MM.1S (cell line): ENCODE results near the gene PHLDA1.

ENCODE experiments used
- DNase-seq: peaks from one replicate; pipeline ENCODE4 v3.0.0-alpha.2; 2015
- H2AFZ ChIP-seq: fragments of 300-600 bp; sonication (generic); 2 replicates; pipeline ENCODE4 v1.6.0; 2016; ENCODE audit warnings: antibody characterized with exemption, low read length
- H3F3A ChIP-seq: fragments of 300-600 bp; sonication (generic); 2 replicates; pipeline ENCODE4 v1.6.1; 2016; ENCODE audit warnings: mild to moderate bottlenecking, antibody characterized with exemption, low read length, moderate library complexity, mixed read lengths; ENCODE audit not compliant: insufficient read depth
- H3K27ac ChIP-seq: fragments of 300-600 bp; sonication (generic); 2 replicates; pipeline ENCODE4 v1.5.1; 2016; ENCODE audit warnings: mild to moderate bottlenecking, low read length
- H3K27me3 ChIP-seq: fragments of 300-600 bp; sonication (generic); replicated peaks from 2 replicates; pipeline ENCODE4 v1.6.0; 2016; ENCODE audit warnings: low read length; ENCODE audit not compliant: insufficient read depth
- H3K36me3 ChIP-seq: fragments of 300-600 bp; sonication (generic); replicated peaks from 2 replicates; pipeline ENCODE4 v1.6.1; 2016; ENCODE audit warnings: mild to moderate bottlenecking, low read length, mixed read lengths; ENCODE audit not compliant: insufficient read depth
- H3K4me1 ChIP-seq: fragments of 300-600 bp; sonication (generic); 2 replicates; pipeline ENCODE4 v1.6.1; 2016; ENCODE audit warnings: low read length, mixed read lengths
- H3K4me2 ChIP-seq: fragments of 300-600 bp; sonication (generic); 2 replicates; pipeline ENCODE4 v1.6.0; 2016; ENCODE audit warnings: low read depth, low read length
- H3K4me3 ChIP-seq: fragments of 300-600 bp; sonication (generic); 2 replicates; pipeline ENCODE4 v1.5.1; 2016; ENCODE audit warnings: low read length, mixed read lengths
- H3K79me2 ChIP-seq: fragments of 300-600 bp; sonication (generic); 2 replicates; pipeline ENCODE4 v1.6.1; 2016; ENCODE audit warnings: mixed run types, low read length, mixed read lengths
- H3K9ac ChIP-seq: fragments of 300-600 bp; sonication (generic); 2 replicates; pipeline ENCODE4 v1.6.1; 2016; ENCODE audit warnings: low read length, mixed read lengths
- H3K9me2 ChIP-seq: fragments of 300-600 bp; sonication (generic); replicated peaks from 2 replicates; pipeline ENCODE4 v1.6.1; 2016; ENCODE audit warnings: mild to moderate bottlenecking, low read length, mixed read lengths; ENCODE audit not compliant: insufficient read depth
- H3K9me3 ChIP-seq: fragments of 300-600 bp; sonication (generic); replicated peaks from 2 replicates; pipeline ENCODE4 v1.6.1; 2016; ENCODE audit warnings: mild to moderate bottlenecking, low read length, mixed read lengths; ENCODE audit not compliant: insufficient read depth
- H4K20me1 ChIP-seq: fragments of 300-600 bp; sonication (generic); 2 replicates; pipeline ENCODE4 v1.6.1; 2016; ENCODE audit warnings: mild to moderate bottlenecking, low read length, moderate library complexity, mixed read lengths; ENCODE audit not compliant: insufficient read depth
- CTCF ChIP-seq: fragments of 300-600 bp; sonication (generic); IDR thresholded peaks from 2 replicates; pipeline ENCODE4 v1.5.1; 2016; ENCODE audit warnings: antibody characterized with exemption, low read length, mixed read lengths
- EZH2 ChIP-seq: fragments of 300-600 bp; sonication (generic); optimal IDR thresholded peaks from 2 replicates; pipeline ENCODE3; 2017; ENCODE audit warnings: low read depth, mild to moderate bottlenecking, antibody characterized with exemption, low read length, mixed read lengths
- EZH2phosphoT487 ChIP-seq: fragments of 300-600 bp; sonication (generic); IDR thresholded peaks from 2 replicates; pipeline ENCODE4 v1.6.1; 2018; ENCODE audit warnings: antibody characterized with exemption, low read length

Gene PHLDA1

GRCh38 chr12:76014007-76014406 is 17.6 kb downstream of the PHLDA1 start:
- Histone ChIP-seq H3K9me2 (no peaks in the 10 kb centered on the region), H3K4me1 (no peaks in the 10 kb centered on the region), H3K79me2 (no peaks in the 10 kb centered on the region), H3K9ac (no peak overlapping the region), H4K20me1 (no peaks in the 10 kb centered on the region), H3K27ac (no peak overlapping the region), H3K9me3 (no peaks in the 10 kb centered on the region), H3K4me3 (no peak overlapping the region), H3F3A (no peaks in the 10 kb centered on the region), H3K36me3 (no peaks in the 10 kb centered on the region), H3K27me3 (no peaks in the 10 kb centered on the region), H3K4me2 (no peak overlapping the region), H2AFZ (no peak overlapping the region)
- no peak for TF ChIP-seq CTCF
- TF ChIP-seq EZH2: no peak
- no peak for TF ChIP-seq EZH2phosphoT487
- DNase-seq: no peak

DNA sequence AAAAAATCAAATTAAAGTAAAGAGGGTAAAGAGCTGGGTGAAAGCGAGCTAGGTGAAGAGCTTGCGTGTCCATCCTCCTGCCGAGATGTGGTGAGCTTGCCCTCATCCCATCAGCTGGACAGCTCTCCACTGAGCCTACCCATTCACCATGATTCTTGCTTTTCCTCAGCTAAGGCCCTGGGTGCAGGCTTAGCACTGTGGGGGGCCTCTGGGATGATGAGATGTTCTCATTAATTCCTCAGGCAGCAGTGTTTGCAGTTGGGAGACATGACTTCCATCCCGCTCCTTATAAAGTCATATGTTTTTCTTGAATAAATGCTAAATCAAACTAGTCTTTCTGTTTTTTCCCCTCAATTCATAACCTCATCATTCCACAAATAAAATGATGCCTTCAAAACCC is 18.0 kb downstream of the PHLDA1 start:
- H3K36me3 ChIP-seq: no peaks in the 10 kb centered on the region
- H2AFZ ChIP-seq: no peak overlapping the region
- H3K27me3 ChIP-seq: no peaks in the 10 kb centered on the region
- H3K27ac ChIP-seq: no peak overlapping the region
- H3K4me1 ChIP-seq: no peaks in the 10 kb centered on the region
- no peak overlapping the region for H3K4me2 ChIP-seq
- no peaks in the 10 kb centered on the region for H3F3A ChIP-seq
- TF ChIP-seq EZH2phosphoT487: no peak
- no peak for TF ChIP-seq CTCF
- no peak for TF ChIP-seq EZH2
- no peak overlapping the region for H3K9ac ChIP-seq
- no peaks in the 10 kb centered on the region for H3K79me2 ChIP-seq
- no peak overlapping the region for H3K4me3 ChIP-seq
- no peaks in the 10 kb centered on the region for H3K9me3 ChIP-seq
- no peak for DNase-seq
- H4K20me1 ChIP-seq: no peaks in the 10 kb centered on the region
- no peaks in the 10 kb centered on the region for H3K9me2 ChIP-seq

DNA sequence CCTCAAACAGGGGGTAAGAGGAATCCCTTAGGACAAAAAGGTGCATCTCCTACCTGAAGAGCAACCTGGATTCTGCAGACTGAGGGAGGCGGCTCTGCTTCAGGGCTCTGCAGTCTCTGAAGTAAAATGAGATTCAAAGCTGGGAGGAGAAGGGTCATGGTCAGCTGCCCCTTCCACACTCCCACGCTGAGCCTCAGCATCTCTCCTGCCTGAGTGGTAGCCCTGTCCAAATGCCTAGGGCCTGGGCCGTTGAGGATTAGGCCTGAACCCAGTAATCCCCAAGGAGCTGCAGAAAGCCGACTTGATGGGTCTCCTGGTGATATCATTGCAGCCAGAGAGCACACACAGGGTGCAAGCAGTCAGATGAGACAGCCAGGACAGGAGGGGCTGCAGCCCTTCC is 18.9 kb downstream of the PHLDA1 start:
- Histone ChIP-seq H3K9me2 (no peaks in the 10 kb centered on the region), H3K4me1 (no peaks in the 10 kb centered on the region), H3F3A (no peaks in the 10 kb centered on the region), H3K4me2 (no peak overlapping the region), H3K79me2 (no peaks in the 10 kb centered on the region), H2AFZ (no peak overlapping the region), H3K9ac (no peak overlapping the region), H3K27ac (no peak overlapping the region), H3K9me3 (no peaks in the 10 kb centered on the region), H3K36me3 (no peaks in the 10 kb centered on the region), H3K27me3 (no peaks in the 10 kb centered on the region), H3K4me3 (no peak overlapping the region), H4K20me1 (no peaks in the 10 kb centered on the region)
- TF ChIP-seq CTCF (no peak), EZH2phosphoT487 (no peak), EZH2 (no peak)
- DNase-seq: no peak
